Neutrophil (primary cell): ENCODE data around the gene CCL3.

Experiments
- H3K27ac ChIP-seq: fragments of 200-600 bp; sonication (generic); 2 replicates; pipeline ENCODE4 v1.5.1; 2016; ENCODE audit warnings: mild to moderate bottlenecking, moderate library complexity
- H3K27me3 ChIP-seq: fragments of 200-600 bp; sonication (generic); 2 replicates; pipeline ENCODE4 v1.6.0; 2016; ENCODE audit warnings: mild to moderate bottlenecking
- H3K36me3 ChIP-seq: fragments of 200-600 bp; sonication (generic); 2 replicates; pipeline ENCODE4 v1.5.1; 2017
- H3K4me1 ChIP-seq, 2 experiments: fragments of 200-600 bp in 1 of 2; sonication (generic) in 1 of 2; 1 replicate in 1 of 2; 2 replicates in 1 of 2; pipeline versions ENCODE4 v1.5.1 to v1.6.1; 2013 to 2016; ENCODE audit warnings: low read depth in 1 of 2, low read length in 1 of 2, mild to moderate bottlenecking in 1 of 2, moderate library complexity in 1 of 2; ENCODE audit not compliant: control insufficient read depth in 1 of 2, insufficient read depth in 1 of 2
- H3K4me3 ChIP-seq, 2 experiments: fragments of 200-600 bp in 1 of 2; sonication (generic) in 1 of 2; 1 replicate in 1 of 2; 2 replicates in 1 of 2; pipeline ENCODE4 v1.5.1; 2013 to 2016; ENCODE audit warnings: low read depth in 1 of 2, low read length in 1 of 2, mild to moderate bottlenecking in 1 of 2, moderate library complexity in 1 of 2
- H3K9me3 ChIP-seq: fragments of 200-600 bp; sonication (generic); 2 replicates; pipeline ENCODE4 v1.5.1; 2016
- CTCF ChIP-seq: fragments of 200-600 bp; sonication (generic); IDR thresholded peaks from 2 replicates; pipeline ENCODE4 v1.5.1; 2016; ENCODE audit warnings: antibody characterized with exemption

Gene CCL3

GRCh38 chr17:36132421-36132831 lies 42.5 kb upstream of the CCL3 start:
- Histone ChIP-seq H3K4me3 (no peak overlapping the region), H3K27ac (no peak overlapping the region), H3K4me1 (peaks cover 8 to 25% of the 10 kb centered on the region in 2 experiments), H3K36me3 (no peaks in the 10 kb centered on the region), H3K27me3 (no peaks in the 10 kb centered on the region), H3K9me3 (no peaks in the 10 kb centered on the region)
- no peak for TF ChIP-seq CTCF

GRCh38 chr17:36131931-36132330 lies 42.0 kb upstream of the CCL3 start:
- no peak for TF ChIP-seq CTCF
- no peak overlapping the region for H3K4me3 ChIP-seq
- H3K27ac ChIP-seq: no peak overlapping the region
- no peaks in the 10 kb centered on the region for H3K27me3 ChIP-seq
- peaks cover 8 to 25% of the 10 kb centered on the region in 2 experiments for H3K4me1 ChIP-seq
- H3K9me3 ChIP-seq: no peaks in the 10 kb centered on the region
- no peaks in the 10 kb centered on the region for H3K36me3 ChIP-seq

- Histone ChIP-seq H3K27me3 (no peaks in the 10 kb centered on the region), H3K9me3 (no peaks in the 10 kb centered on the region), H3K4me3 (no peak overlapping the region), H3K4me1 (peaks cover 8 to 25% of the 10 kb centered on the region in 2 experiments), H3K27ac (no peak overlapping the region), H3K36me3 (no peaks in the 10 kb centered on the region)
- TF ChIP-seq CTCF: no peak
Measured at GRCh38 chr17:36131421-36131820, 41.5 kb upstream of the CCL3 start.

GRCh38 chr17:36130346-36130745 lies 40.4 kb upstream of the CCL3 start:
- no peaks in the 10 kb centered on the region for H3K36me3 ChIP-seq
- H3K27me3 ChIP-seq: no peaks in the 10 kb centered on the region
- H3K4me1 ChIP-seq: peaks cover 8 to 19% of the 10 kb centered on the region in 2 experiments
- no peak overlapping the region for H3K27ac ChIP-seq
- H3K4me3 ChIP-seq: no peak overlapping the region
- peaks cover 4% of the 10 kb centered on the region for H3K9me3 ChIP-seq
- no peak for TF ChIP-seq CTCF

GRCh38 chr17:36129616-36130015 lies 39.7 kb upstream of the CCL3 start:
- no peak overlapping the region for H3K4me3 ChIP-seq
- H3K27me3 ChIP-seq: no peaks in the 10 kb centered on the region
- H3K36me3 ChIP-seq: no peaks in the 10 kb centered on the region
- peaks cover 10% of the 10 kb centered on the region for H3K9me3 ChIP-seq
- TF ChIP-seq CTCF: no peak
- no peak overlapping the region for H3K27ac ChIP-seq
- H3K4me1 ChIP-seq: peaks cover 8 to 14% of the 10 kb centered on the region in 2 experiments
